PFSK-1 (cell line): ENCODE measurements around the gene EPN1.

Experiments
- POLR2AphosphoS5 ChIP-seq: IDR thresholded peaks from 2 replicates; pipeline ENCODE4 v1.6.1; 2012; ENCODE audit warnings: low read depth, mild to moderate bottlenecking, control low read depth, low read length, moderate library complexity
- REST ChIP-seq, 2 experiments: IDR thresholded peaks; 2 replicates each; pipeline versions ENCODE4 v1.6.1 to v1.8.0; 2011 to 2012; ENCODE audit warnings: low read depth in 2 of 2, low read length in 2 of 2, control low read depth in 1 of 2, inconsistent platforms in 1 of 2, mild to moderate bottlenecking in 1 of 2, moderate library complexity in 1 of 2; ENCODE audit not compliant: insufficient read depth in 1 of 2
- SIN3A ChIP-seq: IDR thresholded peaks from 2 replicates; pipeline ENCODE4 v1.6.1; 2012; ENCODE audit warnings: mild to moderate bottlenecking, low read length, moderate library complexity, borderline replicate concordance; ENCODE audit not compliant: insufficient read depth
- TAF1 ChIP-seq: IDR thresholded peaks from 2 replicates; pipeline ENCODE4 v1.6.1; 2012; ENCODE audit warnings: low read length, control low read depth, borderline replicate concordance; ENCODE audit not compliant: insufficient read depth

- TF ChIP-seq TAF1 (no peak), POLR2AphosphoS5 (no peak), REST (IDR thresholded peaks at IDR 0.05; ENCODE audit: insufficient read depth in 1 of 2, low read depth in 2 of 2, low read length in 2 of 2) (no peak), SIN3A (no peak)
Observed at GRCh38 chr19:55656988-55657747, 17.9 kb upstream of the EPN1 start.
